ENCODE data around the gene ETV2. TPM values are rescaled to one million over a fixed set of nuclear protein-coding genes. Genes with fewer than 3 reads are reported as not detected.
"Not testable (repeated sequence)": the region's sequence is repeated elsewhere in the genome, so short reads cannot be mapped to it uniquely, and the experiment has no call there.

The ETV2 gene
- total and polyA plus RNA-seq, 2 experiments from 2014 or later: 3.1 TPM

DNA sequence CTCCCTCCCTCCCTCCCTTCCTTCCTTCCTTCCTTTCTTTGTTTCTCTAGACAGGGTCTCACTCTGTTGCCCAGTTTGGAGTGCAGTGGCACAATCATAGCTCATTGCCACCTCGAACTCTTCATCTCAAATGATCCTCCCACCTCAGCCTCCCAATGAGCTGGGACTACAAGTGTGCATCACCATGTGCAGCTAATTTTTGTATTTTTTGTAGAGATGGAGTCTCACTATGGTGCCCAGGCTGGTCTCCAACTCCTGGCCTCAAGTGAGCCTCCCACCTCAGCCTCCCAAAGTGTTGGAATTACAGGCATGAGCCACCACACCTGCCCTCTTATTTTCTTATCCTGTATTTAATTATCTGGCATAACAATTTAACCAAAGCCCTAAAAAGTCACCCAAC, 29.1 kb downstream of the ETV2 start:
- TF ChIP-seq CTCF (IDR thresholded peaks at IDR 0.05; ENCODE audit: low read depth, low read length): no peak
- Histone ChIP-seq H3K27ac (no peak overlapping the region), H3K4me3 (no peak overlapping the region), H3K27me3 (peaks cover 21% of the 10 kb centered on the region), H3K9me3 (ENCODE audit: low read depth) (no peaks in the 10 kb centered on the region), H3K4me1 (ENCODE audit: low read depth) (no peaks in the 10 kb centered on the region), H3K36me3 (no peaks in the 10 kb centered on the region)
- DNase-seq (ENCODE audit: low read depth in 1 of 2, low spot score in 1 of 2): no peak

GRCh38 chr19:35671818-35672217, 30.3 kb downstream of the ETV2 start:
- DNase-seq (ENCODE audit: low read depth in 1 of 2, low spot score in 1 of 2): peak in 1 of 2 donors; percentile 46
- TF ChIP-seq CTCF (IDR thresholded peaks at IDR 0.05; ENCODE audit: low read depth, low read length): no peak
- no peaks in the 10 kb centered on the region for H3K9me3 ChIP-seq (ENCODE audit: low read depth)
- H3K27me3 ChIP-seq: peaks cover 21% of the 10 kb centered on the region
- no peak overlapping the region for H3K4me3 ChIP-seq
- no peaks in the 10 kb centered on the region for H3K4me1 ChIP-seq (ENCODE audit: low read depth)
- no peak overlapping the region for H3K27ac ChIP-seq
- no peaks in the 10 kb centered on the region for H3K36me3 ChIP-seq

GRCh38 chr19:35673121-35673804, 31.7 kb downstream of the ETV2 start:
- no peak for TF ChIP-seq CTCF (IDR thresholded peaks at IDR 0.05; ENCODE audit: low read depth, low read length)
- Histone ChIP-seq H3K4me1 (ENCODE audit: low read depth) (no peaks in the 10 kb centered on the region), H3K4me3 (peak overlapping the region; percentile 32), H3K36me3 (no peaks in the 10 kb centered on the region), H3K9me3 (ENCODE audit: low read depth) (no peaks in the 10 kb centered on the region), H3K27ac (no peak overlapping the region), H3K27me3 (peaks cover 21% of the 10 kb centered on the region)
- DNase-seq (ENCODE audit: low read depth in 1 of 2, low spot score in 1 of 2): peak; percentile 38 to 63

DNA sequence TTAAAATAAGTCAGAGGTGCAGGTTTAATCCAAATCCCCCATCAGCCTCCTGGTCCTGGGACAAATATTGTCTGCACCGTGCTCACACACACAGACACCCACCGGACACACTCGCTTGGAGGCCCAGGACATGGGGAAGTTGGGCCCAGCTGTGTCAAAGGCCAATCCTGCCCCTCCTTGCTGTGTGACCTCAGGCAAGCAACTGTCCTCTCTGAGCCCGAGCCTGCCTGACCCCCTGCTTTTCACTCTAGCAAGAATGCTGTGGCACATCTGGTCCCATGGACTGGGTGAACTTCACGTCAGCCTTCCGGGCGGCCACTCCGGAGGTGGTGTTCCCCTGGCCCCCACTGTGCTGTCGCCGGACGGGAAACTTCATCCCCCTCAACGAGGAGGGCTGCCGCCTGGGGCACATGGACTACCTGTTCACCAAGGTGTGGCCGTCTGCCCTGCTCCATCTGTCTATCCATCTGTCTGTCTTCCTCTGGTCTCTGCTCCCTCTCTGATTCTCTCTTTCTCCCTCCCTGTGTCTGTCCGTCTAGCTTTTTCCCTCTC, 34.1 kb downstream of the ETV2 start:
- Histone ChIP-seq H3K4me1 (ENCODE audit: low read depth) (no peaks in the 10 kb centered on the region), H3K36me3 (no peaks in the 10 kb centered on the region), H3K27ac (no peak overlapping the region), H3K27me3 (peaks cover 16% of the 10 kb centered on the region), H3K4me3 (no peak overlapping the region), H3K9me3 (ENCODE audit: low read depth) (no peaks in the 10 kb centered on the region)
- no peak for TF ChIP-seq CTCF (IDR thresholded peaks at IDR 0.05; ENCODE audit: low read depth, low read length)
- no peak for DNase-seq (ENCODE audit: low read depth in 1 of 2, low spot score in 1 of 2)

GRCh38 chr19:35689836-35690235, 48.3 kb downstream of the ETV2 start:
- TF ChIP-seq CTCF (IDR thresholded peaks at IDR 0.05; ENCODE audit: low read depth, low read length): no peak
- no peak overlapping the region for H3K27ac ChIP-seq
- no peaks in the 10 kb centered on the region for H3K9me3 ChIP-seq (ENCODE audit: low read depth)
- no peaks in the 10 kb centered on the region for H3K27me3 ChIP-seq
- H3K36me3 ChIP-seq: no peaks in the 10 kb centered on the region
- no peak overlapping the region for H3K4me3 ChIP-seq
- no peak for DNase-seq (ENCODE audit: low read depth in 1 of 2, low spot score in 1 of 2)
- H3K4me1 ChIP-seq (ENCODE audit: low read depth): no peaks in the 10 kb centered on the region

- not testable (repeated sequence) for H3K9me3 ChIP-seq (ENCODE audit: low read depth); H3K27me3 ChIP-seq; H3K36me3 ChIP-seq; H3K4me1 ChIP-seq (ENCODE audit: low read depth); DNase-seq (ENCODE audit: low read depth in 1 of 2, low spot score in 1 of 2); H3K27ac ChIP-seq; H3K4me3 ChIP-seq
These were observed 49.6 kb downstream of the ETV2 start for GRCh38 chr19:35691106-35691505.
